ENCODE measurements around the gene FOXL2NB.
"Not testable (repeated sequence)": the region's sequence is repeated elsewhere in the genome, so short reads cannot be mapped to it uniquely, and the experiment has no call there.

Gene FOXL2NB

DNA sequence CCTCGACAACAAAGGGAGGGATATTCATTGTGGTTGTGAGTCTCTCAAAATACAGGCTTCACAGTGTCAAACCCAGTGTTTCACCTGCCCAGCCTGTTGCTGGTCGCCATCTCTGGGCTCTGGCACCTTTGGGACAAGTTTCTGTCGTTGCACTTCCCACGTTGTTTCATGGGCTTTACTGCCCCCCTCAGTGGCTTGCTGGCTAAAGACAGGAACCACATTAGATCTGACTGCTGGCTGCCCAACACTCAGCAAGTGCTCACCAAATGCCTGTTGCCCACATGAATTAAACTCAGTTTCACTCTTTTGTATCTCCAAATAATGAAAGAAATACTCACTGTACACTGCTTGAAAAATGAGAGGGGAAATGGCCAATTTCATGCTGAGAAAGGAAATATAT, 27.7 kb upstream of the FOXL2NB start:
- no peak overlapping the region for H3K27ac ChIP-seq (ENCODE audit: low read length)
- H3K4me3 ChIP-seq (ENCODE audit: low read depth in 1 of 2, low read length in 2 of 2) = no peak overlapping the region
- DNase-seq (no peak), ATAC-seq (ENCODE audit: insufficient read depth, low read depth) (no peak)
- TF ChIP-seq EZH2 (IDR thresholded peaks at IDR 0.05; ENCODE audit: borderline replicate concordance, low read depth, low read length, severe bottlenecking) = no peak
- TF ChIP-seq, protein P1, sequence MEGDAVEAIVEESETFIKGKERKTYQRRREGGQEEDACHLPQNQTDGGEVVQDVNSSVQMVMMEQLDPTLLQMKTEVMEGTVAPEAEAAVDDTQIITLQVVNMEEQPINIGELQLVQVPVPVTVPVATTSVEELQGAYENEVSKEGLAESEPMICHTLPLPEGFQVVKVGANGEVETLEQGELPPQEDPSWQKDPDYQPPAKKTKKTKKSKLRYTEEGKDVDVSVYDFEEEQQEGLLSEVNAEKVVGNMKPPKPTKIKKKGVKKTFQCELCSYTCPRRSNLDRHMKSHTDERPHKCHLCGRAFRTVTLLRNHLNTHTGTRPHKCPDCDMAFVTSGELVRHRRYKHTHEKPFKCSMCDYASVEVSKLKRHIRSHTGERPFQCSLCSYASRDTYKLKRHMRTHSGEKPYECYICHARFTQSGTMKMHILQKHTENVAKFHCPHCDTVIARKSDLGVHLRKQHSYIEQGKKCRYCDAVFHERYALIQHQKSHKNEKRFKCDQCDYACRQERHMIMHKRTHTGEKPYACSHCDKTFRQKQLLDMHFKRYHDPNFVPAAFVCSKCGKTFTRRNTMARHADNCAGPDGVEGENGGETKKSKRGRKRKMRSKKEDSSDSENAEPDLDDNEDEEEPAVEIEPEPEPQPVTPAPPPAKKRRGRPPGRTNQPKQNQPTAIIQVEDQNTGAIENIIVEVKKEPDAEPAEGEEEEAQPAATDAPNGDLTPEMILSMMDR (IDR thresholded peaks at IDR 0.05; ENCODE audit: borderline replicate concordance, extremely low read depth, low read length, poor library complexity, severe bottlenecking) = no peak
- H3K4me1 ChIP-seq (ENCODE audit: insufficient read depth, low read length) = peaks cover 19% of the 10 kb centered on the region
- H3K27me3 ChIP-seq (ENCODE audit: insufficient read depth, low read length, poor library complexity) = no peaks in the 10 kb centered on the region
- no peaks in the 10 kb centered on the region for H3K79me2 ChIP-seq (ENCODE audit: insufficient read depth, low read length)
- no peak overlapping the region for H2AFZ ChIP-seq (ENCODE audit: low read depth, low read length)
- no peak overlapping the region for H3K9ac ChIP-seq (ENCODE audit: low read depth, low read length)
- H3K36me3 ChIP-seq (ENCODE audit: insufficient read depth, low read length) = no peaks in the 10 kb centered on the region
- no peak overlapping the region for H3K4me2 ChIP-seq (ENCODE audit: insufficient read depth, low read length)
- H4K20me1 ChIP-seq (ENCODE audit: insufficient read depth, low read length) = no peaks in the 10 kb centered on the region
- no peaks in the 10 kb centered on the region for H3K9me3 ChIP-seq (ENCODE audit: insufficient read depth, low read length, severe bottlenecking)

DNA sequence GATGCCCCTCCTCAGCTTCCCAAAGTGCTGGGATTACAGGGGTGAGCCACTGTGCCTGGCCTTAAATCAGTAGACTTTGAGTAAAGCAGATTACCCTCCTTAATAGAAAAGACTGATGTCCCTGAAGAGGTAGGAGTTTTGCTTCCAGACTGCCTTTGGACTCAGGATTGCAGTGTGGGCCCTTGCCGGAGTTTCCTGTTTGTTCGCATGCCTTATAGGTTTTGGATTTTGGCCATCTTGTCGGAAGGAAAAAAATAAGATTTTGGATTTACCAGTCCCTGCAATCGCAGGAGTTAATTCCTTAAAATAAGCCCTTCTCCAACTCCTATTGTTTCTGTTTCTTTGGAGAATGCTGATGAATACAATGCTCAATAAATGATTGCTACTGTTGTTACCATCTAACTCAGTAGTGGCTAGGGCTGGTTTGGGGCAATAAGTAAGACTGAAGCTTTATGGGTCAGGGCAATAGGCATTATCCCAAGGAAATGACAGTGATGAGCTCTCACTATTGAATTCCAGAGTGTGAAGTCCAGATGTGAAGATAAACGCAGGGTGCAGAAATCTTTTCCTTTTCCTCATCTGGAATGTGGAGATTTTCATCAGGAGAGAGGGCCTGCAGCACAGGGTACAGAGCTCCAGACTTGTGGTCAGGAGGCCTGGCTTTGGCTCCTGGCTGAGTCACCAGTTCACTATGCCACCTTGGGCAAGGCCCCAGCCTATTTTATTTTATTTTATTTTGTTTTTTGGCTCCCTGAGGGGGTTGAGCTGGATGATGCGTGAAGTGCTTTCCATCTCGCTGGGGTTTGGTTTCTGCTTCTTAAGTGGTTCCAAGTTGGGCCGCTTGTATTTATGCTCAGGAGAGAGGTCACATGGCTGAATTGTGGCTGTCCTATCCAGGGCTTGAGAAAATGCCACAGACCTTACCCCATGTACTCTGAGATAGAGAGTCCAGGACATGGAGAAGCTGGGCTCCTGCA, 25.4 kb upstream of the FOXL2NB start:
- DNase-seq (no peak), ATAC-seq (ENCODE audit: insufficient read depth, low read depth) (no peak)
- no peak overlapping the region for H3K9ac ChIP-seq (ENCODE audit: low read depth, low read length)
- peaks cover 3% of the 10 kb centered on the region for H3K4me1 ChIP-seq (ENCODE audit: insufficient read depth, low read length)
- H3K27ac ChIP-seq (ENCODE audit: low read length) = no peak overlapping the region
- no peak overlapping the region for H3K4me3 ChIP-seq (ENCODE audit: low read depth in 1 of 2, low read length in 2 of 2)
- no peaks in the 10 kb centered on the region for H3K27me3 ChIP-seq (ENCODE audit: insufficient read depth, low read length, poor library complexity)
- no peaks in the 10 kb centered on the region for H4K20me1 ChIP-seq (ENCODE audit: insufficient read depth, low read length)
- TF ChIP-seq, protein P1 (IDR thresholded peaks at IDR 0.05; ENCODE audit: borderline replicate concordance, extremely low read depth, low read length, poor library complexity, severe bottlenecking) = no peak
- TF ChIP-seq EZH2 (IDR thresholded peaks at IDR 0.05; ENCODE audit: borderline replicate concordance, low read depth, low read length, severe bottlenecking) = no peak
- no peak overlapping the region for H3K4me2 ChIP-seq (ENCODE audit: insufficient read depth, low read length)
- H3K79me2 ChIP-seq (ENCODE audit: insufficient read depth, low read length) = no peaks in the 10 kb centered on the region
- H3K9me3 ChIP-seq (ENCODE audit: insufficient read depth, low read length, severe bottlenecking) = no peaks in the 10 kb centered on the region
- H3K36me3 ChIP-seq (ENCODE audit: insufficient read depth, low read length) = no peaks in the 10 kb centered on the region
- H2AFZ ChIP-seq (ENCODE audit: low read depth, low read length) = no peak overlapping the region

DNA sequence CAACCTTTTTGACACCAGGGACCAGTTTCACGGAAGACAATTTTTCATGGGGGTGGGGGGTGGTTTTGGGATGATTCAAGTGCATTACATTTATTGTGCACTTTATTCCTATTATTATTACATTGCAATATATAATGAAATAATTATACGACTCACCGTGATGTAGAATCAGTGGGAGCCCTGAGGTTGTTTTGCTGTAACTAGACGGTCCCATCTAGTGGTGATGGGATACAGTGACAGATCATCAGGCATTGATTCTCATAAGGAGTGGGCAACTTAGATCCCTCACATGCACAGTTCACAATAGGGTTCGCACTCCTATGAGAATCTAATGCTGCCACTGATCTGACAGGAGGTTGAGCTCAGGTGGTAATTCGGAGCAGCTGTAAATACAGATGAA, 24.6 kb upstream of the FOXL2NB start:
- not testable (repeated sequence) for H3K79me2 ChIP-seq (ENCODE audit: insufficient read depth, low read length); H3K4me3 ChIP-seq (ENCODE audit: low read depth in 1 of 2, low read length in 2 of 2); H3K27me3 ChIP-seq (ENCODE audit: insufficient read depth, low read length, poor library complexity); H3K4me1 ChIP-seq (ENCODE audit: insufficient read depth, low read length); ATAC-seq (ENCODE audit: insufficient read depth, low read depth); H3K9ac ChIP-seq (ENCODE audit: low read depth, low read length); H3K36me3 ChIP-seq (ENCODE audit: insufficient read depth, low read length); H4K20me1 ChIP-seq (ENCODE audit: insufficient read depth, low read length); H3K27ac ChIP-seq (ENCODE audit: low read length); DNase-seq; H3K4me2 ChIP-seq (ENCODE audit: insufficient read depth, low read length); H3K9me3 ChIP-seq (ENCODE audit: insufficient read depth, low read length, severe bottlenecking); H2AFZ ChIP-seq (ENCODE audit: low read depth, low read length)

DNA sequence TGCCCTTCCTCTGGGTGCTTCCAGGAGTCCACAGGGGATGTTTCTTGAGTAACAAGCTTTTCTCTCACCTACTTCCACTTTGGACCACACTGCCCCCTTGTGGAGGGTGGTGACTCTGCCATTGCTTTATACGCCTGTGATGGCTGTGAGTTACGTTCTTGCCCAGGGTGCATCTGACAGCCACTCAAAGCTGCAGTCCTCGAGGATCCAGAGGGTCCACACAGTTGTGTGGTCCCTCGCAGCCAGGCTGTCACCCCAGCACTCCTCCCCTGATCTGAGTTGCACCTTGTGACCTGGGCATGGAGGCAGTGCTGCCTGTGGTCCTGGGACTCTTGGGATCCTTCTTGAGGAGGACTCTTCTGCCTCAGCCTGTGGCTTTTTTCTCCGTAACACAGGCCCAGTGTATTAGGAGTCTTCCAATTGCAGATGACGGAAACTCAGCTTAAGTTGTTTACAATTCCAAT, 23.5 kb upstream of the FOXL2NB start:
- H3K9me3 ChIP-seq (ENCODE audit: insufficient read depth, low read length, severe bottlenecking) = no peaks in the 10 kb centered on the region
- DNase-seq (peak; percentile 82), ATAC-seq (ENCODE audit: insufficient read depth, low read depth) (peak; percentile 96)
- no peak overlapping the region for H3K9ac ChIP-seq (ENCODE audit: low read depth, low read length)
- H3K79me2 ChIP-seq (ENCODE audit: insufficient read depth, low read length) = no peaks in the 10 kb centered on the region
- no peak overlapping the region for H3K4me3 ChIP-seq (ENCODE audit: low read depth in 1 of 2, low read length in 2 of 2)
- no peaks in the 10 kb centered on the region for H3K27me3 ChIP-seq (ENCODE audit: insufficient read depth, low read length, poor library complexity)
- H3K4me2 ChIP-seq (ENCODE audit: insufficient read depth, low read length) = peak overlapping the region; percentile 46; the same call in 1 of the 2 replicates
- H3K27ac ChIP-seq (ENCODE audit: low read length) = no peak overlapping the region
- peaks cover 3% of the 10 kb centered on the region for H3K4me1 ChIP-seq (ENCODE audit: insufficient read depth, low read length)
- H4K20me1 ChIP-seq (ENCODE audit: insufficient read depth, low read length) = no peaks in the 10 kb centered on the region
- no peak for TF ChIP-seq EZH2 (IDR thresholded peaks at IDR 0.05; ENCODE audit: borderline replicate concordance, low read depth, low read length, severe bottlenecking)
- TF ChIP-seq, protein P1 (IDR thresholded peaks at IDR 0.05; ENCODE audit: borderline replicate concordance, extremely low read depth, low read length, poor library complexity, severe bottlenecking) = peak; percentile 97
- H3K36me3 ChIP-seq (ENCODE audit: insufficient read depth, low read length) = no peaks in the 10 kb centered on the region
- peak overlapping the region; percentile 64 for H2AFZ ChIP-seq (ENCODE audit: low read depth, low read length)
